NCI-H345 (cell line): ENCODE data around the gene TMEM218.

Source experiments
- DNase-seq: peaks from one replicate; lab custom pipeline; 2025; lab: John Stamatoyannopoulos, UW

TMEM218 gene

GRCh38 chr11:125129316-125129993 is 18.0 kb upstream of the TMEM218 start:
- DNase-seq, result no peak

GRCh38 chr11:125128450-125128849 is 17.0 kb upstream of the TMEM218 start:
- DNase-seq, result no peak

- DNase-seq, result no peak
These were observed 13.2 kb upstream of the TMEM218 start for GRCh38 chr11:125124618-125124992.

GRCh38 chr11:125123947-125124617 is 12.7 kb upstream of the TMEM218 start:
- no peak for DNase-seq

GRCh38 chr11:125123194-125123946 is 11.9 kb upstream of the TMEM218 start:
- no peak for DNase-seq

- no peak for DNase-seq
These were observed 6.0 kb upstream of the TMEM218 start for GRCh38 chr11:125117429-125117828.

GRCh38 chr11:125114518-125114917 is 3.1 kb upstream of the TMEM218 start:
- no peak for DNase-seq

GRCh38 chr11:125112208-125112604 is 780 bp upstream of the TMEM218 start:
- no peak for DNase-seq

GRCh38 chr11:125111001-125111342 is 454 bp downstream of the TMEM218 start:
- DNase-seq, result peak; percentile 40

- DNase-seq, result no peak
These were observed 920 bp downstream of the TMEM218 start for GRCh38 chr11:125110506-125110905.

GRCh38 chr11:125108469-125108868 is 3.0 kb downstream of the TMEM218 start:
- no peak for DNase-seq

GRCh38 chr11:125105926-125106325 is 5.5 kb downstream of the TMEM218 start:
- no peak for DNase-seq

GRCh38 chr11:125102510-125102909 is 8.9 kb downstream of the TMEM218 start:
- no peak for DNase-seq

- DNase-seq, result no peak
These were observed 9.4 kb downstream of the TMEM218 start for GRCh38 chr11:125102025-125102424.

GRCh38 chr11:125101596-125101995 is 9.8 kb downstream of the TMEM218 start:
- DNase-seq, result no peak

- DNase-seq, result no peak
These were observed 11.3 kb downstream of the TMEM218 start for GRCh38 chr11:125100136-125100535.

GRCh38 chr11:125094731-125095130 is 16.7 kb downstream of the TMEM218 start:
- DNase-seq, result no peak

- no peak for DNase-seq
These were observed 17.9 kb downstream of the TMEM218 start for GRCh38 chr11:125093502-125093901.

GRCh38 chr11:125092669-125093068 is 18.8 kb downstream of the TMEM218 start:
- DNase-seq, result no peak

GRCh38 chr11:125091877-125092664 is 19.4 kb downstream of the TMEM218 start:
- no peak for DNase-seq

- DNase-seq, result peak; percentile 5
These were observed 20.1 kb downstream of the TMEM218 start for GRCh38 chr11:125091247-125091876.

- no peak for DNase-seq
These were observed 20.6 kb downstream of the TMEM218 start for GRCh38 chr11:125090816-125091215.
